Heart left ventricle (tissue), 13 donors: ENCODE measurements around the gene FREM1.

Experiments used
- CTCF ChIP-seq, 12 donors: fragments of 200-600 bp; sonication (generic) in 4 of 12; IDR thresholded peaks; one replicate each; pipeline versions ENCODE4 v1.5.0 to v1.8.0; 2018 to 2022; ENCODE audit warnings: antibody characterized with exemption in 12 of 12, mild to moderate bottlenecking in 5 of 12
- POLR2A ChIP-seq, 2 donors: fragments of 450-650 bp; IDR thresholded peaks; one replicate each; pipeline ENCODE4 v1.6.1; 2017; ENCODE audit warnings: antibody characterized with exemption in 2 of 2, mild to moderate bottlenecking in 2 of 2, moderate library complexity in 2 of 2
- donor health status: ischemic (EF 13 %, LVEDD 7.1; RV severe dilation, severe dysfunction).
- donor health status: DM: no; HTN: yes; CAD: no.
- donor health status: DM: no; HTN: no; CAD: no.
- donor health status: ischemic (EF 25% LVEDD 6.9; RV normal size, moderate dysfunction).
- donor health status: ischemic (EF 25% LVEDD 5.7; RV mildly dilated, moderate dysfunction).
- donor health status: ischemic (EF 35%, LVEDD 5.7; RV mildly dilated, moderate dysfunction).
- donor health status: nonischemic (EF 11% LVEDD 7.7; RV severe dilation, severe dysfunction).
- donor health status: DM: yes; HTN: yes; CAD: no.
- donor health status: PGD.
- donor health status: ischemic (EF 29% LVEDD 5.4; RV normal size, mild dysfunction).
- donor health status: nonischemic (EF 23%, LVEDD 6.1; RV moderate dilation, normal function).

GRCh38 chr9:14780251-14780650, 130.0 kb downstream of the FREM1 start:
- TF ChIP-seq CTCF (IDR thresholded peaks at IDR 0.05) (no peak), POLR2A (IDR thresholded peaks at IDR 0.05) (no peak)
